LHCN-M2 (cell line): ENCODE measurements around the gene UNC13D. TPM values are rescaled to one million over a fixed set of nuclear protein-coding genes. Genes with fewer than 3 reads are reported as not detected.
"Not testable (repeated sequence)": the region's sequence is repeated elsewhere in the genome, so short reads cannot be mapped to it uniquely, and the experiment has no call there.

ENCODE experiments used
- DNase-seq: peaks from one replicate; pipeline ENCODE4 v3.0.0-alpha.2; 2012; ENCODE audit warnings: low read depth
- total RNA-seq: library from RNA; depleted of rRNA; stranded (reverse); fragments of >200 nt; gene quantifications from 2 replicates; pipeline ENCODE4 v1.2.3, GENCODE V29; 2014

The UNC13D gene
- total RNA-seq, 1 experiment from 2014 or later = 0.69 TPM

DNA sequence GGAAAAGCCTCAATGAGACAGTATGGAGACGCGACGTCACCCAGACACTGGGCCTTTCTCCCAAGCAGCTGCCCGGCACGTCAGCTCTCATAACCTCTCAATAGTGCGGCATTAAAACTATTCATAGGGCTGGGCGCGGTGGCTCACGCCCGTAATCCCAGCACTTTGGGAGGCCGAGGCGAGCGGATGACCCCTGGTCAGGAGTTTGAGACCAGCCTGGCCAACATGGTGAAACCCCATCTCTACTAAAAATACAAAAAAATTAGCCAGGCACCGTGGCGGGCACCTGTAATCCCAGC lies 7.4 kb upstream of the UNC13D start:
- not testable (repeated sequence) for DNase-seq

- no peak for DNase-seq
These were observed 6.9 kb upstream of the UNC13D start for GRCh38 chr17:75850928-75851692.

- no peak for DNase-seq
These were observed 5.5 kb upstream of the UNC13D start for GRCh38 chr17:75849724-75850123.

- DNase-seq = no peak
These were observed 5.1 kb upstream of the UNC13D start for GRCh38 chr17:75849279-75849646.

DNA sequence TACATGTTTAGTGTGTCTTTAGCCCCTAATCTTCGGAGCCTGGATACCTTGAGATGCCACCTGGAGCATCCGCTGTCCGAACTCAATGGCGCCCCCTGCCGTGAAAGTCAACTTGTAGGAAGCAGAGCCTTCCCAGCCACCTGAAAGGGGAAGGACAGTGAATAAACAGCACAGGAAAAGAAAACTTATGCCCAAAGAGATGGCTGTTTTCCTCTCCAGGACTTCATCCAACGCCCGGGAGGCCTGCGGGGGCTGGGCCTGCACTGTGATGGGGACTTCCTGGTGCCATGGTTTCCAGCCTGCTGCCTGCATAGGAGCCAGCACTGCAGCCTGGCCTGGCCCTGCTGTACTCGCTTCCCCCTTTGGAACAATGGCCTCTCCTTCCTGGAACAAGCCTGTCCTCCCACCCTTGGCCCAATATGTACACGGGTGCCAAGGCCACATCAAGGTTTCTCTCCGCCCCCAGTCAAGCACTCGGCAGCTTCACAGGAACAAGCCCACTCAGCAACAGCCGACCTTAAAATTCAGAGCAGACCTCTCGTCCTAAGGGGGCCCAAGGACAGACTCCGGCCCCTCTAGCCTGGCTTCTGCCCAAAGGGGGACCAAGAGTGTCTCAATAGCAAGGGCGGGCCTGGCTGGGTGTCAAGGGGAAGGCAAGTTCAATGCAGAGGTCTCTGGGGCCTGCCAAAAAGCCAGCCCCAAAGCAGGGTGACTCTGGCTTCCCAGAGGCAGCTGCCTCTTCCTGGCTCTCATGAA lies 4.5 kb upstream of the UNC13D start:
- DNase-seq = no peak

DNA sequence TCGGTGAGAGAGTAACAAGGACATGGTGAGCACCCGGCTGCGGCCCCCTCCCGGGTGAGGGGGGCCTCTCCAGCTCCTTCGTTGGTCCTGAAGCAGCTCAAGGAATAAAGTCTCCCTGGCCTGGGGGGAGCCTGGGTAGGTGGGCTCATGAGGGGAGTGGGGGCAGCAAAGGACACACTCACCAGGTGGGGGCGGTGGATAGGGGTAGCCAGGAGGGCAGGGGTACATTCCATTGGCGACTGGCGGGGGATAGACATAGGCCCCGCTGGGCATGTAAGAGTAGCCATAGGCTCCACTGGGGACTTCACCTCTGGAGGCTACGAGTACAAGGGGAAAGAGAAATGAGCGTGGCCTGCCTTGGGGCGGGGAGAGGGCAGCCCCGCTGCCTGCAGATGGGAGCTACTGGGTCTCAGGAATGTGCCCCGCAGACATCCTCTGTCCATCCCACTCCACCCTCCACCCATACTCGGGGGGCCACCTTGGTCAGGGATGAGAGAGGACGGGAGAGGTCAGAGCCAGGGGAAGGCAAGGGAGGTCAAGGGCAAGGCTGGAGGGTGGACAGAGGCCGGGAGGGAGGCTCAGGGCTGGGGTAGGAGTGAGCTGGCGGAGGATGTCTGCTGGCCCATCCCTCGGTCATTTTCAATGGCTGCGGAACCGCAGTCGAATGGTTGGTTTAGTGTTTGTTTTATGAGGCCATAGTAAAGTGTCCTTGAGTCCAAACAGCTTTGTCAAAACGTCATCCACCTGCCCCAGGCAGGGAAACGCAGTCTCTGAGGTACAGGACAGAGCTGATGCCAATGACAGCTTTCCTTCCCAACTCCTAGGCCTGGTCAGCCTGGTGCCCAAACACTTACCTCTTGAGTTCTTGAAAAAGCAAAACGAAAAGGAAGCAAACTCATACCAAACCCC lies 3.7 kb upstream of the UNC13D start:
- no peak for DNase-seq

- no peak for DNase-seq
These were observed 2.7 kb upstream of the UNC13D start for GRCh38 chr17:75846692-75847613.

DNA sequence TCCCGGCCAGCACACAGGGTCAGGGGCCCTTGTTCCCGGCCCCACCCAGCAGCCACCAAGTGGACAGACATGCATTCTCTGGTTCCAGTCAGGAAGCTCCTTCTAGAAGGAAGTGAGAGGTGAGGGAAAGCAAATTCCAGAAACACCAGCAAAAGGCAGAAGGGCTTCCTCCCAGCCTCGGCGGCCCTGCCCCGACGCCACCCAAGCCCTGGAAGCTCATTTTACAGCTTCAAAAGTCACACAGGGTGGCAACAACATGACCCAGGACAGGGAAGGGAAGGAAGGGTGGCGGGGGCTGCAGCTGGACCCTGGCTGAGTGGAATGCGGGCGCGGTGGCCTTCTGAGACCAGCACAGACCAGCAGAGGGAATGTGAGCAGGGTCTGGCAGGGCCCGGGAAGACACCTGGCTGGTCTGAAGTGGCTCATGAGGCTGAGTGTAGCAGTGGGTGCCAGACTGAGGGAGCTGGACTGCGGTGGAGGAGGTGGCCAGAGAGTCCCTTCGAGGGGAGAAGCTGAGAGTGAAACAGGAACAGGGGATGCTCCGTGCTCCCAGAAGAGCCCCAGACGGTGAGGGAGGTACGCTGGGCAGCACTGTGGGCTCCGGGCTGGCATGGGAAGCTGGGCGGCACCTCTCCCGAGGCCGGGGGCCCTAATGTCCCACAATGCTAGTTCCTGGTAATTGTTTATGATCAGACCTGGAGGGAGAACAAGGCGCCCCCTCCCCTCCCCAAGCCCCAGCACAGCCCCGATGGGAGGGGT lies 1.9 kb upstream of the UNC13D start:
- no peak for DNase-seq

- peak; percentile 54 for DNase-seq
These were observed 981 bp upstream of the UNC13D start for GRCh38 chr17:75845058-75845711.

DNA sequence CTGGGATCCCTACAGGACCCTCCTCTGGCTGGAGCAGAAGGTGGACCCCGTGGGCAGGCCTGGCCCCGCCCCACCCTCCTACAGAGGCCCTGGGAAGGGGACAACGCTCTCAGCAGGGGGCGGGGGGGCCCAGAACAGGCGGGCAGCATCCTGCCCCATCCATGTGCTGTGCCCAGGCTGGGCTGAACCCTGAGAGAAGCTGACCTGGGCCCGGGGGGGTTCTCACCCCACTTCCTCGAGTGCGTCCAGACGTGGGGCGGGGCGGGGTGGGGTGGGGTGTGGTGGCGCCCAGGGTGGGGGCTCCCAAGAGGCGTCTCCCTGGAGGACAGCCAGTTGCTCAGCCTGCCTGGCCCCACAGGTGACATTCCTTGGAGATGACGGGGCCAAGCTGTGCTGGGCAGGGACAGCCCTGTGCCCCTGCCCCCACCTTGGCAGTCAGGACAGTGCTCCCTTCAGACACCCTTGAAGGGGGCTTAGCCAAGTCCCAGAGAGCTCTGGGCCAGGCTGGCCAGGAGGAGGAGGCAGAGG lies 390 bp upstream of the UNC13D start:
- DNase-seq = no peak

- no peak for DNase-seq
These were observed 1.1 kb downstream of the UNC13D start for GRCh38 chr17:75842963-75843576.

DNA sequence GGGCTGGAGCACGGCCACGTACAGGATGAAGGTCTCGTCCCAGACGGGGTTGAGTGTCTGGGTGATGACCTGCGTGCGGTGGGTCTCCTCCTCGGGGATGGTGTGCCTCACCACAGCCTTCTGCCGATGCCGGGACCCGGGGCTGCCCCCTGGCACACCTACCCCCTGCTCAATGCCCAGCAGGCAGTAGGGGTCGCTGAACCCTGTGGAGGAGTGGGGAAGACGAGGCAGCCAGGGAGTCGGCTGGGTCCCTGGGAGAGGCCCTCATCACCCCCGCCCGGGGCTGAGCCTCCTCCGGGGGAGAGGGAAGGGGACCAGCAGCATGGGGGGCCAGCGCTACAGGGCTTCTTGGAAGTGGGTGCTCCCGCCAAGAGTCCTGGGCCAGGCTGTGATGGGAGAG lies 1.8 kb downstream of the UNC13D start:
- DNase-seq = no peak

GRCh38 chr17:75840799-75841164 lies 3.4 kb downstream of the UNC13D start:
- DNase-seq = no peak

- no peak for DNase-seq
These were observed 4.0 kb downstream of the UNC13D start for GRCh38 chr17:75839942-75840798.

DNA sequence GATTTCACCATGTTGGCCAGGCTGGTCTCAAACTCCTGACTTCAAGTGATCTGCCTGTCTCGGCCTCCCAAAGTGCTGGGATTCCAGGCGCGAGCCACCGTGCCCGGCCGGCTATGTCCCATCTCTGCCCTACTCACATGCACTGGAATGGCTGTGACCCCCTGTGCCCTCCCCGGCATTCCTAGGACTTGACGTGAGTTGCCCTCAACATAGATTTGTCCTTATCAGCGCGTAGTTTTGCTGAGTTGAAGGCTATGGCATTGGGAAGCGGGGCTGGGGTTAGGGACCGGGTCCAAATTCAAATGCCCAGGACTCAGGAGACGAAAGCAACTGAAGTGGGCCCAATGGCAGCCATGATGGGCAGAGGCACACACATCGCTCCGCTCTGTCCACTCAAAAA lies 5.8 kb downstream of the UNC13D start:
- DNase-seq = no peak

DNA sequence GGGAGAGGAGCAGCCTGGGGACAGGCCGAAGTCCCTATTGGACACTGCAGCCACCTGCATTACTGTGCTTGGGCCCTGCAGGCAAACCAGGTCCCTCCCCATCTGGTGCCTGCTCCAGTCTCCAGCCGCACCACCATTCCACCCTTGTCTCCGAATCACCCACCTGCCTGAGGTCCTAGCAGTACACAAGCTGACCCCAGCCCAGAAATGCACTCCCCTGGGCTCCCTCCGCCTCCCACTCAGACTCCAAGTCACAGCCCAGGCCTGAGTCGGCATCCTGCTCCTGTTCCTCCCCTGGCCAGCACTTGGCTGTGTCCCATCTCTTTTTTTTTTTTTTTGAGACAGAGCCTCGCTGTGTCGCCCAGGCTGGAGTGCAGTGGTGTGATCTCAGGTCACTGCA lies 6.3 kb downstream of the UNC13D start:
- DNase-seq = no peak

GRCh38 chr17:75836605-75837004 lies 7.6 kb downstream of the UNC13D start:
- DNase-seq = no peak

GRCh38 chr17:75835654-75835987 lies 8.6 kb downstream of the UNC13D start:
- no peak for DNase-seq
